Measurements from ENCODE around the gene TMUB1. TPM values are rescaled to one million over a fixed set of nuclear protein-coding genes. Genes with fewer than 3 reads are reported as not detected.

The TMUB1 gene
- 19.0 TPM for total RNA-seq
- polyA plus RNA-seq (ENCODE audit: insufficient read depth in 1 of 8, insufficient read length in 8 of 8, low replicate concordance in 1 of 8) = 10 to 100 TPM; 29.8 to 51.2 (median 35.9) TPM
- long read RNA-seq, donor 1, transcript TMUB1-201 (3 exons, 1,353 nt) = major isoform, 8 of 13 reads
- long read RNA-seq, donor 1, transcript TMUB1-203 (2 exons, 1,549 nt) = minor isoform, 5 of 13 reads
- long read RNA-seq, donor 1, partial matches to known transcripts = 0 of 13 reads
- long read RNA-seq, donor 1, other reads (novel, unspliced or antisense) = 0 of 13 reads
- long read RNA-seq, donor 2, partial matches to known transcripts = 0 of 3 reads
- long read RNA-seq, donor 2, other reads (novel, unspliced or antisense) = 0 of 3 reads
- long read RNA-seq, donor 3, transcript TMUB1-203 (2 exons, 1,549 nt) = minor isoform, 14 of 31 reads
- long read RNA-seq, donor 3, transcript TMUB1-201 (3 exons, 1,353 nt) = major isoform, 17 of 31 reads
- long read RNA-seq, donor 3, partial matches to known transcripts = 0 of 31 reads
- long read RNA-seq, donor 3, other reads (novel, unspliced or antisense) = 0 of 31 reads
- long read RNA-seq, donor 4, transcript TMUB1-203 (2 exons, 1,549 nt) = major isoform, 12 of 22 reads
- long read RNA-seq, donor 4, transcript TMUB1-201 (3 exons, 1,353 nt) = minor isoform, 10 of 22 reads
- long read RNA-seq, donor 4, partial matches to known transcripts = 0 of 22 reads
- long read RNA-seq, donor 4, other reads (novel, unspliced or antisense) = 0 of 22 reads
- long read RNA-seq, donor 5, transcript TMUB1-203 (2 exons, 1,549 nt) = minor isoform, 10 of 49 reads
- long read RNA-seq, donor 5, transcript TMUB1-201 (3 exons, 1,353 nt) = major isoform, 31 of 49 reads
- long read RNA-seq, donor 5, partial matches to known transcripts = 7 of 49 reads
- long read RNA-seq, donor 5, other reads (novel, unspliced or antisense) = 0 of 49 reads
- long read RNA-seq, donor 6, transcript TMUB1-201 (3 exons, 1,353 nt) = major isoform, 20 of 26 reads
- long read RNA-seq, donor 6, transcript TMUB1-203 (2 exons, 1,549 nt) = minor isoform, 5 of 26 reads
- long read RNA-seq, donor 6, partial matches to known transcripts = 0 of 26 reads
- long read RNA-seq, donor 6, other reads (novel, unspliced or antisense) = 0 of 26 reads
- long read RNA-seq, donor 7, transcript TMUB1-201 (3 exons, 1,353 nt) = major isoform, 10 of 16 reads
- long read RNA-seq, donor 7, transcript TMUB1-203 (2 exons, 1,549 nt) = minor isoform, 6 of 16 reads
- long read RNA-seq, donor 7, partial matches to known transcripts = 0 of 16 reads
- long read RNA-seq, donor 7, other reads (novel, unspliced or antisense) = 0 of 16 reads
- long read RNA-seq, donor 8, transcript TMUB1-201 (3 exons, 1,353 nt) = major isoform, 11 of 15 reads
- long read RNA-seq, donor 8, partial matches to known transcripts = 0 of 15 reads
- long read RNA-seq, donor 8, other reads (novel, unspliced or antisense) = 0 of 15 reads
- long read RNA-seq, donor 9, transcript TMUB1-201 (3 exons, 1,353 nt) = major isoform, 10 of 20 reads
- long read RNA-seq, donor 9, transcript TMUB1-203 (2 exons, 1,549 nt) = minor isoform, 5 of 20 reads
- long read RNA-seq, donor 9, partial matches to known transcripts = 5 of 20 reads
- long read RNA-seq, donor 9, other reads (novel, unspliced or antisense) = 0 of 20 reads
- long read RNA-seq, donor 10, transcript TMUB1-201 (3 exons, 1,353 nt) = major isoform, 12 of 24 reads
- long read RNA-seq, donor 10, transcript TMUB1-203 (2 exons, 1,549 nt) = major isoform, 12 of 24 reads
- long read RNA-seq, donor 10, partial matches to known transcripts = 0 of 24 reads
- long read RNA-seq, donor 10, other reads (novel, unspliced or antisense) = 0 of 24 reads
- long read RNA-seq, donor 11, transcript TMUB1-203 (2 exons, 1,549 nt) = minor isoform, 7 of 21 reads
- long read RNA-seq, donor 11, transcript TMUB1-201 (3 exons, 1,353 nt) = major isoform, 13 of 21 reads
- long read RNA-seq, donor 11, partial matches to known transcripts = 0 of 21 reads
- long read RNA-seq, donor 11, other reads (novel, unspliced or antisense) = 0 of 21 reads

- H3K4me3 ChIP-seq (ENCODE audit: low read length) = peak within 1 kb of the TSS; percentile 72
- H3K36me3 ChIP-seq (ENCODE audit: control insufficient read depth, insufficient read depth, low read length) = no peaks in the 10 kb centered on the region
- H3K27me3 ChIP-seq (ENCODE audit: control insufficient read depth, insufficient read depth, low read length) = no peaks in the 10 kb centered on the region
- under 1% methylated on average over 50 of the region's 69 CpGs for whole genome bisulfite sequencing (ENCODE audit: insufficient coverage)
- peak within 1 kb of the TSS; percentile 93 for H3K27ac ChIP-seq (ENCODE audit: low read length)
- H3K4me1 ChIP-seq (ENCODE audit: control insufficient read depth, insufficient read depth, low read length) = peaks cover 63% of the 10 kb centered on the region
- H3K9me3 ChIP-seq (replicated peaks; ENCODE audit: control insufficient read depth, low read depth, low read length) = no peaks in the 10 kb centered on the region
- DNase-seq = peak; percentile 77
Observed at GRCh38 chr7:151083071-151083823, at the start of gene TMUB1. TSS of gene TMUB1 (minus strand) at chr7:151083493. CDS start at chr7:151082563, 930 bp downstream.

GRCh38 chr7:151132461-151133205, 49.3 kb upstream of the TMUB1 start:
- Histone ChIP-seq H3K27me3 (ENCODE audit: control insufficient read depth, insufficient read depth, low read length) (no peaks in the 10 kb centered on the region), H3K36me3 (ENCODE audit: control insufficient read depth, insufficient read depth, low read length) (peaks cover 91% of the 10 kb centered on the region), H3K27ac (ENCODE audit: low read length) (peak overlapping the region; percentile 81), H3K9me3 (replicated peaks; ENCODE audit: control insufficient read depth, low read depth, low read length) (no peaks in the 10 kb centered on the region), H3K4me1 (ENCODE audit: control insufficient read depth, insufficient read depth, low read length) (peaks cover 74% of the 10 kb centered on the region), H3K4me3 (ENCODE audit: low read length) (no peak overlapping the region)
- no peak for DNase-seq
- WGBS (ENCODE audit: insufficient coverage) = 91% methylated on average over 21 of the region's 21 CpGs

GRCh38 chr7:151131592-151132293, 48.5 kb upstream of the TMUB1 start:
- Histone ChIP-seq H3K9me3 (replicated peaks; ENCODE audit: control insufficient read depth, low read depth, low read length) (no peaks in the 10 kb centered on the region), H3K4me1 (ENCODE audit: control insufficient read depth, insufficient read depth, low read length) (peaks cover 72% of the 10 kb centered on the region), H3K27ac (ENCODE audit: low read length) (peak overlapping the region; percentile 81), H3K36me3 (ENCODE audit: control insufficient read depth, insufficient read depth, low read length) (peaks cover 90% of the 10 kb centered on the region), H3K27me3 (ENCODE audit: control insufficient read depth, insufficient read depth, low read length) (no peaks in the 10 kb centered on the region), H3K4me3 (ENCODE audit: low read length) (no peak overlapping the region)
- peak; percentile 92 for DNase-seq
- WGBS (ENCODE audit: insufficient coverage) = 36% methylated on average over 18 of the region's 19 CpGs

GRCh38 chr7:151131224-151131591, 47.9 kb upstream of the TMUB1 start:
- Histone ChIP-seq H3K4me3 (ENCODE audit: low read length) (no peak overlapping the region), H3K27me3 (ENCODE audit: control insufficient read depth, insufficient read depth, low read length) (no peaks in the 10 kb centered on the region), H3K36me3 (ENCODE audit: control insufficient read depth, insufficient read depth, low read length) (peaks cover 84% of the 10 kb centered on the region), H3K4me1 (ENCODE audit: control insufficient read depth, insufficient read depth, low read length) (peaks cover 73% of the 10 kb centered on the region), H3K9me3 (replicated peaks; ENCODE audit: control insufficient read depth, low read depth, low read length) (no peaks in the 10 kb centered on the region), H3K27ac (ENCODE audit: low read length) (peak overlapping the region; percentile 72)
- no peak for DNase-seq
- WGBS (ENCODE audit: insufficient coverage) = no CpG with 5 or more reads among the region's 13 CpGs

GRCh38 chr7:151130741-151131157, 47.5 kb upstream of the TMUB1 start:
- DNase-seq = no peak
- no peak overlapping the region for H3K4me3 ChIP-seq (ENCODE audit: low read length)
- H3K9me3 ChIP-seq (replicated peaks; ENCODE audit: control insufficient read depth, low read depth, low read length) = no peaks in the 10 kb centered on the region
- H3K27ac ChIP-seq (ENCODE audit: low read length) = peak overlapping the region; percentile 24
- peaks cover 77% of the 10 kb centered on the region for H3K4me1 ChIP-seq (ENCODE audit: control insufficient read depth, insufficient read depth, low read length)
- 86% methylated on average over 13 of the region's 17 CpGs for WGBS (ENCODE audit: insufficient coverage)
- peaks cover 80% of the 10 kb centered on the region for H3K36me3 ChIP-seq (ENCODE audit: control insufficient read depth, insufficient read depth, low read length)
- no peaks in the 10 kb centered on the region for H3K27me3 ChIP-seq (ENCODE audit: control insufficient read depth, insufficient read depth, low read length)

GRCh38 chr7:151129960-151130591, 46.8 kb upstream of the TMUB1 start:
- peaks cover 73% of the 10 kb centered on the region for H3K36me3 ChIP-seq (ENCODE audit: control insufficient read depth, insufficient read depth, low read length)
- H3K4me1 ChIP-seq (ENCODE audit: control insufficient read depth, insufficient read depth, low read length) = peaks cover 84% of the 10 kb centered on the region
- H3K27ac ChIP-seq (ENCODE audit: low read length) = peak overlapping the region; percentile 20
- H3K4me3 ChIP-seq (ENCODE audit: low read length) = no peak overlapping the region
- WGBS (ENCODE audit: insufficient coverage) = 89% methylated on average over 7 of the region's 9 CpGs
- H3K9me3 ChIP-seq (replicated peaks; ENCODE audit: control insufficient read depth, low read depth, low read length) = no peaks in the 10 kb centered on the region
- DNase-seq = no peak
- H3K27me3 ChIP-seq (ENCODE audit: control insufficient read depth, insufficient read depth, low read length) = no peaks in the 10 kb centered on the region

GRCh38 chr7:151129117-151129959, 46.0 kb upstream of the TMUB1 start:
- Histone ChIP-seq H3K36me3 (ENCODE audit: control insufficient read depth, insufficient read depth, low read length) (peaks cover 73% of the 10 kb centered on the region), H3K27ac (ENCODE audit: low read length) (no peak overlapping the region), H3K4me1 (ENCODE audit: control insufficient read depth, insufficient read depth, low read length) (peaks cover 86% of the 10 kb centered on the region), H3K27me3 (ENCODE audit: control insufficient read depth, insufficient read depth, low read length) (no peaks in the 10 kb centered on the region), H3K4me3 (ENCODE audit: low read length) (no peak overlapping the region), H3K9me3 (replicated peaks; ENCODE audit: control insufficient read depth, low read depth, low read length) (no peaks in the 10 kb centered on the region)
- 88% methylated on average over 26 of the region's 28 CpGs for WGBS (ENCODE audit: insufficient coverage)
- no peak for DNase-seq

All from muscle of leg (tissue), 16 donors.